H9 (cell line): ENCODE measurements around the gene GPR143. TPM values are rescaled to one million over a fixed set of nuclear protein-coding genes. Genes with fewer than 3 reads are reported as not detected.

Source experiments
- DNase-seq: peaks from one replicate; pipeline ENCODE4 v3.0.0-alpha.2; 2017
- H2AFZ ChIP-seq: one replicate; pipeline ENCODE4 v1.6.1; 2013; ENCODE audit warnings: mild to moderate bottlenecking, low read length, control low read depth, moderate library complexity
- H2AK5ac ChIP-seq: 2 replicates; pipeline ENCODE4 v1.6.1; 2013; ENCODE audit warnings: low read length, control low read depth, mixed read lengths; ENCODE audit not compliant: insufficient read length
- H2BK120ac ChIP-seq: one replicate; pipeline ENCODE4 v1.6.1; 2013; ENCODE audit warnings: low read depth, mild to moderate bottlenecking, low read length, control low read depth, inconsistent platforms; ENCODE audit not compliant: poor library complexity, severe bottlenecking
- H2BK12ac ChIP-seq: 2 replicates; pipeline ENCODE4 v1.6.1; 2013; ENCODE audit warnings: low read length, control low read depth, mixed read lengths, low read depth; ENCODE audit not compliant: insufficient read length
- H2BK15ac ChIP-seq: 2 replicates; pipeline ENCODE4 v1.6.1; 2013; ENCODE audit warnings: low read depth, low read length, control low read depth
- H2BK20ac ChIP-seq: one replicate; pipeline ENCODE4 v1.6.1; 2013; ENCODE audit warnings: low read depth, mild to moderate bottlenecking, low read length, control low read depth, inconsistent platforms; ENCODE audit not compliant: poor library complexity, severe bottlenecking
- H2BK5ac ChIP-seq: 2 replicates; pipeline ENCODE4 v1.6.1; 2013; ENCODE audit warnings: low read length, control low read depth, mixed read lengths; ENCODE audit not compliant: insufficient read length
- H3K14ac ChIP-seq: 2 replicates; pipeline ENCODE4 v1.6.1; 2013; ENCODE audit warnings: low read length, control low read depth; ENCODE audit not compliant: insufficient read depth
- H3K18ac ChIP-seq: 2 replicates; pipeline ENCODE4 v1.6.1; 2013; ENCODE audit warnings: low read depth, mild to moderate bottlenecking, mixed read lengths, low read length, control low read depth; ENCODE audit not compliant: insufficient read length
- H3K23ac ChIP-seq: 2 replicates; pipeline ENCODE4 v1.6.1; 2013; ENCODE audit warnings: low read length, control low read depth, mixed read lengths, low read depth; ENCODE audit not compliant: insufficient read length
- H3K23me2 ChIP-seq: 2 replicates; pipeline ENCODE4 v1.6.1; 2013; ENCODE audit warnings: low read depth, mild to moderate bottlenecking, mixed read lengths, low read length, control low read depth; ENCODE audit not compliant: insufficient read length, poor library complexity, severe bottlenecking
- H3K27ac ChIP-seq: 2 replicates; pipeline ENCODE4 v1.5.1; 2013; ENCODE audit warnings: low read length, control low read depth, mixed read lengths, low read depth; ENCODE audit not compliant: insufficient read length
- H3K27me3 ChIP-seq: 2 replicates; pipeline ENCODE4 v1.6.1; 2013; ENCODE audit warnings: low read length, control low read depth, inconsistent platforms; ENCODE audit not compliant: insufficient read depth
- H3K4ac ChIP-seq: 2 replicates; pipeline ENCODE4 v1.6.1; 2013; ENCODE audit warnings: low read depth, mild to moderate bottlenecking, control low read depth, inconsistent platforms, low read length, moderate library complexity
- H3K4me1 ChIP-seq: 2 replicates; pipeline ENCODE4 v1.6.1; 2013; ENCODE audit warnings: low read length, control low read depth, inconsistent platforms; ENCODE audit not compliant: insufficient read depth
- H3K4me2 ChIP-seq: 2 replicates; pipeline ENCODE4 v1.6.1; 2013; ENCODE audit warnings: low read length, control low read depth, mixed read lengths; ENCODE audit not compliant: insufficient read length, insufficient read depth
- H3K56ac ChIP-seq: 2 replicates; pipeline ENCODE4 v1.6.1; 2013; ENCODE audit warnings: low read depth, mild to moderate bottlenecking, mixed read lengths, low read length, control low read depth; ENCODE audit not compliant: insufficient read length
- H3K79me1 ChIP-seq: 2 replicates; pipeline ENCODE4 v1.6.1; 2013; ENCODE audit warnings: low read depth, mild to moderate bottlenecking, moderate library complexity, low read length, control low read depth, inconsistent platforms; ENCODE audit not compliant: insufficient read depth, poor library complexity, severe bottlenecking
- H3K79me2 ChIP-seq: 2 replicates; pipeline ENCODE4 v1.6.1; 2013; ENCODE audit warnings: low read length, control low read depth, inconsistent platforms; ENCODE audit not compliant: insufficient read depth
- H3K9ac ChIP-seq: 2 replicates; pipeline ENCODE4 v1.6.1; 2013; ENCODE audit warnings: low read length, control low read depth, mixed read lengths; ENCODE audit not compliant: insufficient read length; ENCODE audit errors: extremely low read depth
- H3K9me3 ChIP-seq: one replicate; pipeline ENCODE4 v1.6.1; 2013; ENCODE audit warnings: low read depth, low read length, inconsistent platforms; ENCODE audit not compliant: control insufficient read depth
- H3T11ph ChIP-seq: one replicate; pipeline ENCODE4 v1.6.1; 2013; ENCODE audit warnings: mild to moderate bottlenecking, low read length, control low read depth, inconsistent platforms
- H4K20me1 ChIP-seq: one replicate; pipeline ENCODE4 v1.6.1; 2013; ENCODE audit not compliant: control insufficient read depth, insufficient read length, insufficient read depth
- H4K5ac ChIP-seq: 2 replicates; pipeline ENCODE4 v1.6.1; 2013; ENCODE audit warnings: low read depth, mild to moderate bottlenecking, mixed read lengths, low read length, control low read depth; ENCODE audit not compliant: insufficient read length
- H4K8ac ChIP-seq: replicated peaks from 2 replicates; pipeline ENCODE4 v1.6.1; 2013; ENCODE audit warnings: low read length, control low read depth, mixed read lengths, low read depth; ENCODE audit not compliant: insufficient read length
- H4K91ac ChIP-seq: 2 replicates; pipeline ENCODE4 v1.6.1; 2013; ENCODE audit warnings: low read depth, mild to moderate bottlenecking, moderate library complexity, mixed read lengths, low read length, control low read depth; ENCODE audit not compliant: insufficient read length
- H3K27ac Mint-ChIP-seq, 3 experiments: 2 replicates in 2 of 3; 3 replicates in 1 of 3; pipeline ENCODE4 v1.8.0; 2020 to 2021; ENCODE audit warnings: mixed read lengths in 3 of 3, mild to moderate bottlenecking in 1 of 3, moderate library complexity in 1 of 3
- H3K27me3 Mint-ChIP-seq: 2 replicates; pipeline ENCODE4 v1.8.0; 2021; ENCODE audit warnings: low read depth, mild to moderate bottlenecking, moderate library complexity, mixed read lengths
- H3K36me3 Mint-ChIP-seq, 3 experiments: 2 replicates in 2 of 3; 3 replicates in 1 of 3; pipeline ENCODE4 v1.8.0; 2020 to 2021; ENCODE audit warnings: low read depth in 3 of 3, mixed read lengths in 3 of 3; ENCODE audit not compliant: insufficient read depth in 1 of 3
- H3K4me1 Mint-ChIP-seq, 2 experiments: 2 replicates each; pipeline ENCODE4 v1.8.0; 2020; ENCODE audit warnings: mixed read lengths in 2 of 2
- H3K4me3 Mint-ChIP-seq, 2 experiments: 2 replicates in 1 of 2; 3 replicates in 1 of 2; pipeline ENCODE4 v1.8.0; 2020 to 2021; ENCODE audit warnings: mild to moderate bottlenecking in 2 of 2, mixed read lengths in 2 of 2, moderate library complexity in 1 of 2
- H3K9me3 Mint-ChIP-seq, 2 experiments: 2 replicates in 1 of 2; 3 replicates in 1 of 2; pipeline ENCODE4 v1.8.0; 2020; ENCODE audit warnings: mild to moderate bottlenecking in 2 of 2, mixed read lengths in 2 of 2, moderate library complexity in 1 of 2
- WGBS: extraction: QIAGEN DNeasy Blood & Tissue Kit; methylation state at CpG from one replicate; pipeline ENCODE4 v1.1.7; 2013; ENCODE audit warnings: missing lambda C conversion rate, low lambda C conversion rate, mixed read lengths; ENCODE audit not compliant: insufficient read length; ENCODE audit errors: extremely low coverage; 5-methylcytosine and 5-hydroxymethylcytosine counted together
- total RNA-seq: library from RNA; stranded (reverse); gene quantifications from 2 replicates; pipeline ENCODE4 v1.2.1, GENCODE V29; 2021
- TF ChIP-seq, protein P1 (sequence below): fragments of 200-600 bp; sonication (generic); conservative IDR thresholded peaks from 3 replicates; pipeline ENCODE4 v1.8.0; 2021; ENCODE audit warnings: antibody characterized with exemption, mild to moderate bottlenecking

The GPR143 gene
- total RNA-seq, 1 experiment from 2014 or later: 7.1 TPM

DNA sequence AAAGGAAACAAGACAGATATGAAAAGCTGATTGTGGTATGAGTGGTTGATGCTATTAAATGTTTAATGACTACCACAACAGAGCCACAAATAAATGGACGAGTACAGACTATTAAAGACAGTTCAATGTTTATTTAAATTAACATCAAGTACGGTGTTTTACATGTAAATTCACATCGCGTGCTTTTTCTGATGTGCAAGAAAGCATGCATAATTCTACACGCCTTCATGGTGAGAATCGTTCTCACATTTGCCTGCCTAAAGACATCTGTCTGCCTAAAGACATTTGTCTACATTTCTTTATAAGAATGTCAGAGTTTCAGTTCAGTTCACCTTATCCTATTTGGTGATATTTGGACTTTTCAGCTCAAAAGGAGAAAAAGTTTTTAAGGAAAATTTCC lies 7.3 kb upstream of the GPR143 start:
- no peak overlapping the region for H2AFZ ChIP-seq
- no peak overlapping the region for H3K4ac ChIP-seq
- Mint-ChIP-seq H3K4me3 (no peak overlapping the region), H3K36me3 (peaks cover 9 to 21% (median 9%) of the 10 kb centered on the region in 3 experiments; a peak in 6 of 7 replicates), H3K27ac (no peak overlapping the region), H3K9me3 (peaks cover 22 to 45% of the 10 kb centered on the region in 2 experiments), H3K27me3 (no peaks in the 10 kb centered on the region), H3K4me1 (peaks cover 2 to 17% of the 10 kb centered on the region in 2 experiments; a peak in 3 of 4 replicates)
- no peak overlapping the region for H2BK15ac ChIP-seq
- H2BK120ac ChIP-seq: no peak overlapping the region
- no peak overlapping the region for H2BK12ac ChIP-seq
- no peak overlapping the region for H3K23ac ChIP-seq
- no peak overlapping the region for H3K56ac ChIP-seq
- H3K27ac ChIP-seq: no peak overlapping the region
- no peak overlapping the region for H3K4me2 ChIP-seq
- H2BK20ac ChIP-seq: no peak overlapping the region
- H3K9ac ChIP-seq: no peak overlapping the region
- peaks cover 2% of the 10 kb centered on the region; the same call in 1 of the 2 replicates for H3K79me2 ChIP-seq
- H3K9me3 ChIP-seq: no peaks in the 10 kb centered on the region
- no peaks in the 10 kb centered on the region for H3K27me3 ChIP-seq
- no peak overlapping the region for H4K91ac ChIP-seq
- peaks cover 2% of the 10 kb centered on the region; the same call in 1 of the 2 replicates for H3K4me1 ChIP-seq
- H4K20me1 ChIP-seq: no peaks in the 10 kb centered on the region
- no peak overlapping the region for H4K5ac ChIP-seq
- no peak overlapping the region for H2BK5ac ChIP-seq
- no peak overlapping the region for H2AK5ac ChIP-seq
- H3K79me1 ChIP-seq: no peaks in the 10 kb centered on the region
- H4K8ac ChIP-seq: no peak overlapping the region
- TF ChIP-seq, protein P1, sequence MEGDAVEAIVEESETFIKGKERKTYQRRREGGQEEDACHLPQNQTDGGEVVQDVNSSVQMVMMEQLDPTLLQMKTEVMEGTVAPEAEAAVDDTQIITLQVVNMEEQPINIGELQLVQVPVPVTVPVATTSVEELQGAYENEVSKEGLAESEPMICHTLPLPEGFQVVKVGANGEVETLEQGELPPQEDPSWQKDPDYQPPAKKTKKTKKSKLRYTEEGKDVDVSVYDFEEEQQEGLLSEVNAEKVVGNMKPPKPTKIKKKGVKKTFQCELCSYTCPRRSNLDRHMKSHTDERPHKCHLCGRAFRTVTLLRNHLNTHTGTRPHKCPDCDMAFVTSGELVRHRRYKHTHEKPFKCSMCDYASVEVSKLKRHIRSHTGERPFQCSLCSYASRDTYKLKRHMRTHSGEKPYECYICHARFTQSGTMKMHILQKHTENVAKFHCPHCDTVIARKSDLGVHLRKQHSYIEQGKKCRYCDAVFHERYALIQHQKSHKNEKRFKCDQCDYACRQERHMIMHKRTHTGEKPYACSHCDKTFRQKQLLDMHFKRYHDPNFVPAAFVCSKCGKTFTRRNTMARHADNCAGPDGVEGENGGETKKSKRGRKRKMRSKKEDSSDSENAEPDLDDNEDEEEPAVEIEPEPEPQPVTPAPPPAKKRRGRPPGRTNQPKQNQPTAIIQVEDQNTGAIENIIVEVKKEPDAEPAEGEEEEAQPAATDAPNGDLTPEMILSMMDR: no peak
- H3K23me2 ChIP-seq: no peaks in the 10 kb centered on the region
- H3T11ph ChIP-seq: no peak overlapping the region
- H3K14ac ChIP-seq: no peak overlapping the region
- no peak for DNase-seq
- H3K18ac ChIP-seq: no peak overlapping the region
- no CpG with 5 or more reads among the region's 6 CpGs for WGBS
